HUDEP-2 (cell line): ENCODE results near the gene HECW1.
"Not testable (repeated sequence)": the region's sequence is repeated elsewhere in the genome, so short reads cannot be mapped to it uniquely, and the experiment has no call there.

Experiments used
- DNase-seq, 76 experiments: peaks; one replicate each; lab custom pipeline; 2025; ENCODE audit not compliant: unreplicated experiment in 76 of 76; lab: John Stamatoyannopoulos, UW

Gene HECW1

GRCh38 chr7:43460733-43461348, 348.4 kb downstream of the HECW1 start:
- no peak for DNase-seq

- no peak for DNase-seq
Measured at GRCh38 chr7:43461349-43462024, 349.0 kb downstream of the HECW1 start.

GRCh38 chr7:43462836-43463235, 350.4 kb downstream of the HECW1 start:
- no peak for DNase-seq

- no peak for DNase-seq
Measured at GRCh38 chr7:43463401-43463980, 351.0 kb downstream of the HECW1 start.

GRCh38 chr7:43465581-43466554, 353.4 kb downstream of the HECW1 start:
- no peak for DNase-seq

- DNase-seq, result no peak
Measured at GRCh38 chr7:43467406-43467805, 355.0 kb downstream of the HECW1 start.

GRCh38 chr7:43467846-43468245, 355.4 kb downstream of the HECW1 start:
- DNase-seq, result no peak

GRCh38 chr7:43469051-43469450, 356.6 kb downstream of the HECW1 start:
- DNase-seq, result no peak

- DNase-seq, result no peak
Measured at GRCh38 chr7:43470110-43470509, 357.7 kb downstream of the HECW1 start.

- DNase-seq, result no peak
Measured at GRCh38 chr7:43475983-43476382, 363.5 kb downstream of the HECW1 start.

- no peak for DNase-seq
Measured at GRCh38 chr7:43476896-43477295, 364.4 kb downstream of the HECW1 start.

- peak in 1 of 76 experiments; percentile 5 for DNase-seq
Measured at GRCh38 chr7:43479042-43479441, 366.6 kb downstream of the HECW1 start.

- no peak for DNase-seq
Measured at GRCh38 chr7:43479543-43479942, 367.1 kb downstream of the HECW1 start.

GRCh38 chr7:43480581-43480980, 368.1 kb downstream of the HECW1 start:
- no peak for DNase-seq

GRCh38 chr7:43481902-43482678, 369.6 kb downstream of the HECW1 start:
- DNase-seq, result no peak

GRCh38 chr7:43482679-43483252, 370.3 kb downstream of the HECW1 start:
- DNase-seq, result no peak

GRCh38 chr7:43484678-43485395, 372.4 kb downstream of the HECW1 start:
- peak in 1 of 76 experiments; percentile 14 for DNase-seq

- DNase-seq, result no peak
Measured at GRCh38 chr7:43485580-43485979, 373.1 kb downstream of the HECW1 start.

- not testable (repeated sequence) for DNase-seq
Measured at GRCh38 chr7:43486008-43486407, 373.6 kb downstream of the HECW1 start.
